ENCODE data around the gene SPECC1. TPM values are rescaled to one million over a fixed set of nuclear protein-coding genes. Genes with fewer than 3 reads are reported as not detected.

The SPECC1 gene
- total and polyA plus RNA-seq, 2 experiments from 2014 or later = 1.3 to 1.5 TPM

GRCh38 chr17:20080513-20080912 lies 71.4 kb downstream of the SPECC1 start:
- no peaks in the 10 kb centered on the region for H3K4me1 ChIP-seq (ENCODE audit: insufficient read depth)
- no peaks in the 10 kb centered on the region for H3K79me2 ChIP-seq (ENCODE audit: insufficient read depth)
- 72 to 76% methylated on average over 10 of the region's 10 CpGs for WGBS, 2 experiments (ENCODE audit: low coverage in 1 of 2, low lambda C conversion rate in 2 of 2, missing lambda C conversion rate in 2 of 2)
- DNase-seq = no peak
- no peak overlapping the region for H3K4me3 ChIP-seq
- H3K27ac ChIP-seq = no peak overlapping the region
- H3K4me2 ChIP-seq (ENCODE audit: unreplicated experiment) = no peak overlapping the region
- H3F3A ChIP-seq (ENCODE audit: insufficient read depth) = no peaks in the 10 kb centered on the region
- no peaks in the 10 kb centered on the region for H3K9me3 ChIP-seq (ENCODE audit: low read depth)
- TF ChIP-seq EZH2phosphoT487 (IDR thresholded peaks at IDR 0.05; ENCODE audit: insufficient read depth, low read depth) = no peak
- TF ChIP-seq EZH2 (IDR thresholded peaks at IDR 0.05; ENCODE audit: insufficient read depth, poor library complexity, severe bottlenecking) = no peak
- H3K9me2 ChIP-seq (ENCODE audit: insufficient read depth) = no peaks in the 10 kb centered on the region
- H4K20me1 ChIP-seq (ENCODE audit: insufficient read depth) = no peaks in the 10 kb centered on the region
- no peaks in the 10 kb centered on the region; the same call in 1 of the 2 replicates for H3K27me3 ChIP-seq (replicated peaks; ENCODE audit: insufficient read depth)
- in situ Hi-C loops (cut with MboI) = loop anchor here (25.0 kb wide), 1 partner anchor 107 kb away; no protein-coding TSS in a partner anchor
- no peaks in the 10 kb centered on the region for H3K36me3 ChIP-seq (ENCODE audit: low read depth)
- H3K9ac ChIP-seq = no peak overlapping the region
- no peak overlapping the region for H2AFZ ChIP-seq

DNA sequence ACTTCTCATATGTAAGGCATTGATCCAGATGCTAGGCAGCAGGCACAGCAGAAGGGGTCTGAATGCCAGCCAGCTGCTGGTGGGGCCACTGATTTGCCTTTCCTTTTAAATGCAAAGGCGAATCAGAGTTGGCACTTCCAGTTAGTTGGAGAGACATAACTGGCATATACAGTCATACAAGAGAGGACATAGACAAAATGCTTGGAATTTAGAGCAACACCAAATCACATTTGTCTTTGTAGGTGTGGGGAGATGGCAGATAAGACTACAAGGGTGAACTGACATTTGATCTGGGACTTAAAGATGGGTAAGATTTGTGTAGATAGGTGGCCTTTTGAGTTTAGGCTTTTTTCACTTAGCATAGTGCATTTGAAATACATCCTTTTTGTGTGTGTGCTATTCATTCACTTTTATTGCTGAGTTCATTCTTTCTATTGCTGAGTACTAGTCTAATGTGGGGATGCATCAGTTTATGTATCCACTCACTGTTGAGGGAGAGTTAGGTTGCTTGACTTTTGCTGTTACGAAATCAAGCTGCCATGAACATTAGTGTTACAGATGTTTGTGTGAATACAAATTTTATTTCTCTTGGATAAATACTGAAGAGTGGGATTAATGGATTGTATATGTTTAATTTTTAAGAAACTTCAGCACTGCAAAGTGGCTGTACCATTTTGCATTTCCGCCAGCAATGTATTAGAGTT lies 74.1 kb downstream of the SPECC1 start:
- TF ChIP-seq EZH2phosphoT487 (IDR thresholded peaks at IDR 0.05; ENCODE audit: insufficient read depth, low read depth) (no peak), EZH2 (IDR thresholded peaks at IDR 0.05; ENCODE audit: insufficient read depth, poor library complexity, severe bottlenecking) (no peak)
- H2AFZ ChIP-seq = no peak overlapping the region
- H3K27ac ChIP-seq = no peak overlapping the region
- H3K9me3 ChIP-seq (ENCODE audit: low read depth) = no peaks in the 10 kb centered on the region
- no peak overlapping the region for H3K4me2 ChIP-seq (ENCODE audit: unreplicated experiment)
- DNase-seq = peak; percentile 42
- H3K4me3 ChIP-seq = no peak overlapping the region
- in situ Hi-C loops (cut with MboI) = loop anchor here (25.0 kb wide), 1 partner anchor 104 kb away; no protein-coding TSS in a partner anchor
- no peak overlapping the region for H3K9ac ChIP-seq
- no peaks in the 10 kb centered on the region for H3K36me3 ChIP-seq (ENCODE audit: low read depth)
- H3K27me3 ChIP-seq (replicated peaks; ENCODE audit: insufficient read depth) = no peaks in the 10 kb centered on the region; the same call in 1 of the 2 replicates
- no peaks in the 10 kb centered on the region for H3K4me1 ChIP-seq (ENCODE audit: insufficient read depth)
- H4K20me1 ChIP-seq (ENCODE audit: insufficient read depth) = no peaks in the 10 kb centered on the region
- no peaks in the 10 kb centered on the region for H3F3A ChIP-seq (ENCODE audit: insufficient read depth)
- 55 to 70% methylated on average over 3 of the region's 3 CpGs for WGBS, 2 experiments (ENCODE audit: low coverage in 1 of 2, low lambda C conversion rate in 2 of 2, missing lambda C conversion rate in 2 of 2)
- H3K9me2 ChIP-seq (ENCODE audit: insufficient read depth) = no peaks in the 10 kb centered on the region
- no peaks in the 10 kb centered on the region for H3K79me2 ChIP-seq (ENCODE audit: insufficient read depth)

GRCh38 chr17:20084621-20085282 lies 75.6 kb downstream of the SPECC1 start:
- no peaks in the 10 kb centered on the region for H3K9me2 ChIP-seq (ENCODE audit: insufficient read depth)
- TF ChIP-seq EZH2phosphoT487 (IDR thresholded peaks at IDR 0.05; ENCODE audit: insufficient read depth, low read depth) = no peak
- no peak for TF ChIP-seq EZH2 (IDR thresholded peaks at IDR 0.05; ENCODE audit: insufficient read depth, poor library complexity, severe bottlenecking)
- H3K4me3 ChIP-seq = no peak overlapping the region
- no peaks in the 10 kb centered on the region for H3K9me3 ChIP-seq (ENCODE audit: low read depth)
- H3K4me2 ChIP-seq (ENCODE audit: unreplicated experiment) = no peak overlapping the region
- H3K27ac ChIP-seq = no peak overlapping the region
- WGBS, 2 experiments (ENCODE audit: low coverage in 1 of 2, low lambda C conversion rate in 2 of 2, missing lambda C conversion rate in 2 of 2) = 29 to 32% methylated on average over 1 of the region's 1 CpG
- no peak overlapping the region for H3K9ac ChIP-seq
- no peaks in the 10 kb centered on the region for H4K20me1 ChIP-seq (ENCODE audit: insufficient read depth)
- no peak overlapping the region for H2AFZ ChIP-seq
- in situ Hi-C loops (cut with MboI) = loop anchor here (25.0 kb wide), 1 partner anchor 103 kb away; no protein-coding TSS in a partner anchor
- H3F3A ChIP-seq (ENCODE audit: insufficient read depth) = no peaks in the 10 kb centered on the region
- H3K36me3 ChIP-seq (ENCODE audit: low read depth) = no peaks in the 10 kb centered on the region
- H3K79me2 ChIP-seq (ENCODE audit: insufficient read depth) = no peaks in the 10 kb centered on the region
- H3K27me3 ChIP-seq (replicated peaks; ENCODE audit: insufficient read depth) = no peaks in the 10 kb centered on the region; the same call in 1 of the 2 replicates
- no peak for DNase-seq
- no peaks in the 10 kb centered on the region for H3K4me1 ChIP-seq (ENCODE audit: insufficient read depth)

- Histone ChIP-seq H3K4me2 (ENCODE audit: unreplicated experiment) (no peak overlapping the region), H3K27me3 (replicated peaks; ENCODE audit: insufficient read depth) (no peaks in the 10 kb centered on the region; the same call in 1 of the 2 replicates), H3F3A (ENCODE audit: insufficient read depth) (no peaks in the 10 kb centered on the region), H3K4me3 (no peak overlapping the region), H4K20me1 (ENCODE audit: insufficient read depth) (no peaks in the 10 kb centered on the region), H3K36me3 (ENCODE audit: low read depth) (no peaks in the 10 kb centered on the region), H3K79me2 (ENCODE audit: insufficient read depth) (no peaks in the 10 kb centered on the region), H3K9me3 (ENCODE audit: low read depth) (no peaks in the 10 kb centered on the region), H3K4me1 (ENCODE audit: insufficient read depth) (no peaks in the 10 kb centered on the region), H3K9me2 (ENCODE audit: insufficient read depth) (no peaks in the 10 kb centered on the region), H3K27ac (no peak overlapping the region), H2AFZ (no peak overlapping the region), H3K9ac (no peak overlapping the region)
- DNase-seq = no peak
- in situ Hi-C loops (cut with MboI) = loop anchor here (25.0 kb wide), 1 partner anchor 102 kb away; no protein-coding TSS in a partner anchor
- 67 to 69% methylated on average over 15 of the region's 15 CpGs for WGBS, 2 experiments (ENCODE audit: low coverage in 1 of 2, low lambda C conversion rate in 2 of 2, missing lambda C conversion rate in 2 of 2)
- TF ChIP-seq EZH2phosphoT487 (IDR thresholded peaks at IDR 0.05; ENCODE audit: insufficient read depth, low read depth) (no peak), EZH2 (IDR thresholded peaks at IDR 0.05; ENCODE audit: insufficient read depth, poor library complexity, severe bottlenecking) (no peak)
These were observed 76.2 kb downstream of the SPECC1 start for GRCh38 chr17:20085283-20085845.

All from GM23248 (cell line).